Right lobe of liver (tissue), 4 donors: Measurements from ENCODE around the gene AMPD2.
A peak's percentile ranks its signal among the peaks of the same experiment; 100 is the strongest.

Experiments
- POLR2A ChIP-seq: fragments of 450-650 bp; IDR thresholded peaks from one replicate; pipeline ENCODE4 v1.6.1; 2017; ENCODE audit warnings: antibody characterized with exemption, mild to moderate bottlenecking
- TF ChIP-seq, protein P1 (sequence below), 4 donors: fragments of 200-600 bp in 3 of 4; fragments of 450-650 bp in 1 of 4; IDR thresholded peaks; one replicate each; pipeline versions ENCODE4 v1.5.1 to v1.8.0; 2016 to 2022; ENCODE audit warnings: antibody characterized with exemption in 4 of 4, mild to moderate bottlenecking in 2 of 4
- donor health status: DM: no; HTN: no; CAD: no.
- donor health status: DM: no; HTN: no; CAD: no.
- donor health status: DM: no; HTN: yes; CAD: no.

DNA sequence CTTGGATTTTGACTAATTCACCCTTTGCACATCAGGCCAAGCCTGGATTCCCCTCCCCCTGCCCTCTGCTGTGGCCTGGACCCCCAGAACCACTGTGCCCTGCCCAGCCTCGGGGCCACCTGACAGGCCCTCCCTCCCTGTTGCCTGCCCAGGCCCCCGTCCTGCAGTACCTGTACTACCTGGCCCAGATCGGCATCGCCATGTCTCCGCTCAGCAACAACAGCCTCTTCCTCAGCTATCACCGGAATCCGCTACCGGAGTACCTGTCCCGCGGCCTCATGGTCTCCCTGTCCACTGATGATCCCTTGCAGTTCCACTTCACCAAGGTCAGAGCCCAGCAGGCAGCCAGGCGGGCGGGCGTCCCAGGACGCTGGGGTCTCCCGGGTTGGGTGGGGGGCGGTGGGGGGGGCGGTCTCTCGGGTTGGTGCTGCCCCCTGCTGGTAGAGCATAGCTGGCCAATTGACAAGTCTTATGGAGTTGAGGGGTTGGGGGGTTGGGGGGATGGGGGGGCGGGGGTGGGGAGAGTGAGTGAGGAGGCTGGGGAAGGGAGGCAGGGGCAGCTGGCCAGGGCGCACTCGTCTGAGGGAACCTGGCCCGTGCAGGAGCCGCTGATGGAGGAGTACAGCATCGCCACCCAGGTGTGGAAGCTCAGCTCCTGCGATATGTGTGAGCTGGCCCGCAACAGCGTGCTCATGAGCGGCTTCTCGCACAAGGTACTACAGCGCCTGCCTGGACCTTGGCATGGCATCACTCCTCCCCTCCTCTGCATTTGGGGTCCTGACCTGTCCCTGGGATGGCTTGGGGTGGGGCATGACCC, 10.7 kb downstream of the AMPD2 start:
- TF ChIP-seq, protein P1, sequence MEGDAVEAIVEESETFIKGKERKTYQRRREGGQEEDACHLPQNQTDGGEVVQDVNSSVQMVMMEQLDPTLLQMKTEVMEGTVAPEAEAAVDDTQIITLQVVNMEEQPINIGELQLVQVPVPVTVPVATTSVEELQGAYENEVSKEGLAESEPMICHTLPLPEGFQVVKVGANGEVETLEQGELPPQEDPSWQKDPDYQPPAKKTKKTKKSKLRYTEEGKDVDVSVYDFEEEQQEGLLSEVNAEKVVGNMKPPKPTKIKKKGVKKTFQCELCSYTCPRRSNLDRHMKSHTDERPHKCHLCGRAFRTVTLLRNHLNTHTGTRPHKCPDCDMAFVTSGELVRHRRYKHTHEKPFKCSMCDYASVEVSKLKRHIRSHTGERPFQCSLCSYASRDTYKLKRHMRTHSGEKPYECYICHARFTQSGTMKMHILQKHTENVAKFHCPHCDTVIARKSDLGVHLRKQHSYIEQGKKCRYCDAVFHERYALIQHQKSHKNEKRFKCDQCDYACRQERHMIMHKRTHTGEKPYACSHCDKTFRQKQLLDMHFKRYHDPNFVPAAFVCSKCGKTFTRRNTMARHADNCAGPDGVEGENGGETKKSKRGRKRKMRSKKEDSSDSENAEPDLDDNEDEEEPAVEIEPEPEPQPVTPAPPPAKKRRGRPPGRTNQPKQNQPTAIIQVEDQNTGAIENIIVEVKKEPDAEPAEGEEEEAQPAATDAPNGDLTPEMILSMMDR (IDR thresholded peaks at IDR 0.05): peak in 3 of 4 donors; percentile 22 to 25 (median 22)
- TF ChIP-seq POLR2A: no peak
